ENCODE data around the gene HTT.

The HTT gene

GRCh38 chr4:3029464-3029863 is 45.0 kb upstream of the HTT start:
- Histone ChIP-seq H3K4me1 (ENCODE audit: control insufficient read depth, low read length) (no peaks in the 10 kb centered on the region), H3K36me3 (ENCODE audit: control insufficient read depth, low read length) (no peaks in the 10 kb centered on the region), H4K20me1 (ENCODE audit: control insufficient read depth, insufficient read depth, low read depth, low read length) (no peaks in the 10 kb centered on the region), H3K27me3 (ENCODE audit: control insufficient read depth, low read length) (peaks cover 8% of the 10 kb centered on the region), H3K4me3 (ENCODE audit: low read length) (no peak overlapping the region), H3K27ac (ENCODE audit: low read depth, low read length) (no peak overlapping the region), H3K9me2 (replicated peaks; ENCODE audit: control insufficient read depth, low read length) (no peaks in the 10 kb centered on the region), H3K79me2 (ENCODE audit: control insufficient read depth, low read length) (no peaks in the 10 kb centered on the region), H3F3A (ENCODE audit: control insufficient read depth, insufficient read depth) (no peaks in the 10 kb centered on the region), H3K9me3 (ENCODE audit: control insufficient read depth, insufficient read depth, low read length) (no peaks in the 10 kb centered on the region), H3K4me2 (ENCODE audit: low read length) (no peak overlapping the region)
- TF ChIP-seq EZH2phosphoT487 (IDR thresholded peaks at IDR 0.05; ENCODE audit: borderline replicate concordance, low read length) (no peak), CTCF (IDR thresholded peaks at IDR 0.05; ENCODE audit: low read depth, low read length, poor library complexity, severe bottlenecking) (no peak)

GRCh38 chr4:3030566-3031356 is 43.7 kb upstream of the HTT start:
- H3K9me3 ChIP-seq (ENCODE audit: control insufficient read depth, insufficient read depth, low read length) = no peaks in the 10 kb centered on the region
- H3K27me3 ChIP-seq (ENCODE audit: control insufficient read depth, low read length) = peaks cover 17% of the 10 kb centered on the region
- H3K36me3 ChIP-seq (ENCODE audit: control insufficient read depth, low read length) = no peaks in the 10 kb centered on the region
- no peaks in the 10 kb centered on the region for H3K4me1 ChIP-seq (ENCODE audit: control insufficient read depth, low read length)
- H3K9me2 ChIP-seq (replicated peaks; ENCODE audit: control insufficient read depth, low read length) = no peaks in the 10 kb centered on the region
- no peak for TF ChIP-seq CTCF (IDR thresholded peaks at IDR 0.05; ENCODE audit: low read depth, low read length, poor library complexity, severe bottlenecking)
- TF ChIP-seq EZH2phosphoT487 (IDR thresholded peaks at IDR 0.05; ENCODE audit: borderline replicate concordance, low read length) = no peak
- H4K20me1 ChIP-seq (ENCODE audit: control insufficient read depth, insufficient read depth, low read depth, low read length) = no peaks in the 10 kb centered on the region
- no peak overlapping the region for H3K4me2 ChIP-seq (ENCODE audit: low read length)
- H3F3A ChIP-seq (ENCODE audit: control insufficient read depth, insufficient read depth) = no peaks in the 10 kb centered on the region
- no peak overlapping the region for H3K27ac ChIP-seq (ENCODE audit: low read depth, low read length)
- no peaks in the 10 kb centered on the region for H3K79me2 ChIP-seq (ENCODE audit: control insufficient read depth, low read length)
- H3K4me3 ChIP-seq (ENCODE audit: low read length) = no peak overlapping the region

- Histone ChIP-seq H3K27me3 (ENCODE audit: control insufficient read depth, low read length) (peaks cover 25% of the 10 kb centered on the region), H3K79me2 (ENCODE audit: control insufficient read depth, low read length) (no peaks in the 10 kb centered on the region), H3K9me2 (replicated peaks; ENCODE audit: control insufficient read depth, low read length) (no peaks in the 10 kb centered on the region), H3K4me2 (ENCODE audit: low read length) (no peak overlapping the region), H4K20me1 (ENCODE audit: control insufficient read depth, insufficient read depth, low read depth, low read length) (no peaks in the 10 kb centered on the region), H3K27ac (ENCODE audit: low read depth, low read length) (no peak overlapping the region), H3K4me3 (ENCODE audit: low read length) (no peak overlapping the region), H3F3A (ENCODE audit: control insufficient read depth, insufficient read depth) (no peaks in the 10 kb centered on the region), H3K36me3 (ENCODE audit: control insufficient read depth, low read length) (no peaks in the 10 kb centered on the region), H3K4me1 (ENCODE audit: control insufficient read depth, low read length) (no peaks in the 10 kb centered on the region), H3K9me3 (ENCODE audit: control insufficient read depth, insufficient read depth, low read length) (no peaks in the 10 kb centered on the region)
- TF ChIP-seq EZH2phosphoT487 (IDR thresholded peaks at IDR 0.05; ENCODE audit: borderline replicate concordance, low read length) = no peak
- TF ChIP-seq CTCF (IDR thresholded peaks at IDR 0.05; ENCODE audit: low read depth, low read length, poor library complexity, severe bottlenecking) = no peak
These were observed 43.0 kb upstream of the HTT start for GRCh38 chr4:3031357-3032082.
